GM18951 (cell line): ENCODE data around the gene ANXA9.

Experiments
- POLR2A ChIP-seq: IDR thresholded peaks from 4 replicates; pipeline ENCODE4 v1.6.1; 2011; ENCODE audit warnings: mild to moderate bottlenecking; ENCODE audit not compliant: insufficient read length, insufficient read depth; ENCODE audit errors: extremely low read depth
- in situ Hi-C: fragments of 300-500 bp; cut with MboI; formaldehyde crosslinking; loops from one replicate; pipeline ENCODE4 v1.12.0; 2022; ENCODE audit warnings: low sequenced_read_pairs, mixed read lengths, inconsistent platforms; ENCODE audit not compliant: unreplicated experiment

The ANXA9 gene

DNA sequence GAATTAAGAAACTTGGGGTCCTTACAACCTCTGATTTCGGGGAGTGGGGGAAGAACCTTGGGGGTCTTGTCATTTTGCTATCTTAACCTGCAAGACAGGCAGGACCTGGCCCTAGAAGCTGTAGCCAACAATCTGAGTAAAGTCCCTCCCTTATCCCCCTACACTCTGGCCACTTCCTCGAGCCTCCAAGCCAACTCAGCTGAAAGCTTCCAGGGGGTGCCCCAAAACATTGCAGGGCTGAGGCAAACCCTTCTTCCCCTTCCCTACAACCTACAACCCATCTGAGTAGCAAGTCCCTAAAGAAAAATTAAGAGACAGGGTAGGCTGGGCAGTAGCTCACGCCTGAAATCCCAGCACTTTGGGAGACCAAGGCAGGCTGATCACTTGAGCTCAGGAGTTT is 12.5 kb upstream of the ANXA9 start:
- in situ Hi-C loops, result no loop called here

DNA sequence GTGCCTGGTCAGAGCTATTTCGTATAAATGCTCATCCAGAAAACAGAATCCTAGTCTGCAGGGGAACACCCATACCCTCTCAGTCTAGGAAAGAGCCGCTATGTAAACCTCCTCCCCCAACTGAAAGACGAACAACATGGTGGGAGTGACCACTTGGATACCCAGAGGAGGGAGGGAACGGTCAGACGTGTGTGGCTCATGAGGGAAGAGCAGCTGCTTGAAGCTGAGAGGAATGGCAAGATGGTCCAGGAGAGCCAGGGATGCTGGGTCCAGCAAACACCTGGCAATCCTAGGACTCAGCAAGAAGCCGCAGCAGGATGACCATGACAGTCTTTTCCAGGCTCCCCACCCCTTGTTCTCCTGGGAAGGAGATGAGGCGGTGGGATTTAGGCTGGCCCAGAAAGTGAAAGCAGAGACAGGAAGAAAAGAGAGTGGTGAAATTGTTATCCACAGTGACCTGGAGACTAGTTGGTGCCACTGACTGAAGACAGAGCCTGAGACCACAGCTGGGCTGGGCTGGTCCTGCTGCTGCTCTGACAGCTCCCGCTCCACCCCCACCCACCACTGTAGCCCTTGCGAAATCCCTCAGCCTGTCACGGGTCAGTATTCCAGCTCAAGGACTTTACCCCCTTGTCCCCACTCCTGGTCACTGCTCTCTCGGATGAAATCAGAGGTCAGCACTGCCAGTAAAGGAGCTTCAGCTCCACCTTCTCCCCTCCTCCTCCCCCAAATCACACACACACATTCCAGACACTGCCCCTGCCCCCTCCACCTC is 11.1 kb upstream of the ANXA9 start:
- in situ Hi-C loops, result no loop called here
- TF ChIP-seq POLR2A, result no peak

More for the DNA sequence above, 12.5 kb upstream of the ANXA9 start:
- no peak for TF ChIP-seq POLR2A

DNA sequence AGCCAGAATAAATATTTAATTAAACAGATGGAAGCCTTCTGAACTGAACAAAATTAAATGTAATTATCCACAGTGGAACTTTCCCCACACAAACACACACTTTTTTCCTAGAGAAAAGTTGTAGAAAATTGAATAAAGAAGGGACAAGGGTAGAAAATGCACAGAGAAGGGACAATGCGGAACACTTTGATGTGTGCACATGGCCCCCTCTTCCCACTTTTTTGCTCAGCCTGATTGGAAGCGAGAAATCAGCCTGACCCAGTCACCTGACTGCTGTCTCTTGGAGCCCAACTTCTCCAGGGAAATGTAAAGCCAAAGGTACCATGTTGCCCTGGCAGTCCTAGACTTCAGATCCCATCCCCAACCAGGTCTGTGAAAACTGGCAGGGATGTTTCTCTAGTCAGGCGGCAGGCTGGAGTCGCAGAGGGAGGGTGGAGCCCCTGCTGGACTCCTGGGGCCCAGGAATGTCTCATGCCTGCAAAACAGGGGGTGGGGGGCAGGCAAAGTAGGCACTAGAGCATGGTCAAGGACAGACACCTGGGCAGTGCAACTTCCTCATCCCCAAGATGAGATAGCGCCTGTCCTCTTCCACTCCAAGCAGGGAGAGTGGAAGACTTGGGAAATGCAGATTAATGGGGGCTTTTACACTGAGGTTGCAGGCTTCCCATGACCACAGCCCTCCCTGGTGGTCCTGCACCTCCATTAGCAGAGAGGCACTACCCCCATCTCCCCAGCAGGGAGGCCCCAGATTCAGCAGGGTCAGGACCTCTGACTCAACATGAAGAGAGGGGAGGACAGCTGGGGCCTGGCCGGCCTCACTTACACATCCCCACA is 10.3 kb upstream of the ANXA9 start:
- in situ Hi-C loops, result no loop called here
- no peak for TF ChIP-seq POLR2A

DNA sequence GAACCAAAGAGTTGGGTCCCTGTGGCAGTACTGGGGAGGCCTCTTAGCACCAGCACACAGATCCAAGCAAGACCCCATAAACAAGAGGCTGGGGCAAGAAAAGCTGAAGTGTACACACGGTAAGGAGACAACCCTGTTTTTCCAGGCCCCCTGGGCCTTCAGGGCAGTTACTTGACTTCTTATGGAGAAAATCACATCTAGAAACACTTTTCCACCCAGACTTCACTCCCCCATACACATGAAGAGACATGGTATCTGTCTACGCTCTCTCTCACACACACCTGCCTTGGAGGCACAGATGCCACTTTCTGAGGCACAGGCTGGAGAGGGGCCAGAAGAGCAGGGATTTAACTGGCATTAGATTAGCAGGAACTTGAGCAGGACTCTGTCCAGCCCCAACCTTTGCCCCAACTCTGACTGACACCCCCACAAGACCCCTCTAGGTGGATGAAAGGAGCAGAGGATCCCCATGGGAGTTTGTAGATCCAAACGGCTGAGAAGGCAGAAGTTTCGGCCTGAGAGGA is 9.6 kb upstream of the ANXA9 start:
- TF ChIP-seq POLR2A, result no peak
- in situ Hi-C loops, result no loop called here

DNA sequence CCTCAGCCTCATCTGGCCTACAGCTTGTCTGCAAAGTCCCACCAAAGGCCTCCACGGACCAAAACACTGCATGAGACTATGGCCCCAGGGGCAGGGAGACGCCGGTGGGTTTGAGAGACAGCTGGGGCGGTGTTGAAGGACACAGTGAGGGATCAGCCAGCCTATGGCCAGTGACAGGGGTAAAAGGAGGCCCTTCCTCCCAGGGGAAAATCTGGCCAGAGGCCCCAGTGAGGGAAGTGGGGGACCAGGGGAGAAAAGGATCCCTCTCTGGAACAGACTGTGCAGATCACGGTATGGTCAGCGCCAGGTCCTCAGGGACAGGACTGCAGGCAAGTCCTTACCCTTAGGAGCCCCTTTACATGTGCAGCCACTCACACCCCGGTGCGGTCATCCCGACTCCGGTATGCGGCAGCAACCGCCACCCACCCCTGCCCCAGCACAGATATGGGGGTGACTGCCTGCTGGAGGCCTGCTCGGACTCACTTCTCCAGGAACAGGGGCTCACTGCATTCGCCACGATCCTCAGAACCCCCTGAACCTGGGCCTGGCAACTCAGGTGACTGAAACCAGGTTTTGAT is 8.7 kb upstream of the ANXA9 start:
- TF ChIP-seq POLR2A, result no peak
- in situ Hi-C loops, result no loop called here

DNA sequence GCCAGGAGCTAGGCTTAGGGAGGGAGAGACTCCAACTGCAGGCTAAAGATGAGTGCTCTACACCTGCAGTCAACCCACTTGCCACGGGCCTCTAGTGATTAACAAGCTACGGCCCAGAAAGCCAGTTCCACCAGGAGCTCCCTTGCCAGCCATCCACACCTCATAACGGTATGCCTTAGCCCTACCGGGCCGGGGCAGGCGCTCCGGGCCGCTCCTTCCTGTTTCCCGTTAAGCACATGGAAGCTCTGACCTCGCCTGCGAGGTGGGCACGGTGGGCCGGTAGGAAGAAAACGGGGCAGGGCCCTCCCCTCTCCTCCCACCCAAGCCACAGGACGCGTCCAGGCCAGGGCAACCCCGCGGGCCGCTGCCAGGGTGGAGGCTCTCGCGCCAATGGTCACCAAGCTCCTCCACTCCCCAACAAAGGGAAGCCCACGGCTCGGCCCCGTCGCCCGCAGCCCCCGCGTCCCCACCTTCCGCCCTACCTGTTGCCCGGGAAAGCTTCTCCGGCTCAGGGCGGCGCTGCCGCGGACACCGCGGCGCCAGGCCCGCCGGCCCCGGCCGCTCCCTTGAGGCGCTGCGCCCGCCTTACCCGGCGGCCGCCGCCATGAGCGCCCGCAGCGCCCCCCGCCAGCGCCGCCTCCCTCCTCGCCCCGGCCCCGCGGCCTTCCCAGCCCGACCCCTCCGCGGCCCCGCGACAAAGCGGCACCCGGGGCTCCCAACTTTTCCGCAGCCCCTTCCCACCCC is 8.1 kb upstream of the ANXA9 start:
- in situ Hi-C loops, result no loop called here
- TF ChIP-seq POLR2A, result no peak

DNA sequence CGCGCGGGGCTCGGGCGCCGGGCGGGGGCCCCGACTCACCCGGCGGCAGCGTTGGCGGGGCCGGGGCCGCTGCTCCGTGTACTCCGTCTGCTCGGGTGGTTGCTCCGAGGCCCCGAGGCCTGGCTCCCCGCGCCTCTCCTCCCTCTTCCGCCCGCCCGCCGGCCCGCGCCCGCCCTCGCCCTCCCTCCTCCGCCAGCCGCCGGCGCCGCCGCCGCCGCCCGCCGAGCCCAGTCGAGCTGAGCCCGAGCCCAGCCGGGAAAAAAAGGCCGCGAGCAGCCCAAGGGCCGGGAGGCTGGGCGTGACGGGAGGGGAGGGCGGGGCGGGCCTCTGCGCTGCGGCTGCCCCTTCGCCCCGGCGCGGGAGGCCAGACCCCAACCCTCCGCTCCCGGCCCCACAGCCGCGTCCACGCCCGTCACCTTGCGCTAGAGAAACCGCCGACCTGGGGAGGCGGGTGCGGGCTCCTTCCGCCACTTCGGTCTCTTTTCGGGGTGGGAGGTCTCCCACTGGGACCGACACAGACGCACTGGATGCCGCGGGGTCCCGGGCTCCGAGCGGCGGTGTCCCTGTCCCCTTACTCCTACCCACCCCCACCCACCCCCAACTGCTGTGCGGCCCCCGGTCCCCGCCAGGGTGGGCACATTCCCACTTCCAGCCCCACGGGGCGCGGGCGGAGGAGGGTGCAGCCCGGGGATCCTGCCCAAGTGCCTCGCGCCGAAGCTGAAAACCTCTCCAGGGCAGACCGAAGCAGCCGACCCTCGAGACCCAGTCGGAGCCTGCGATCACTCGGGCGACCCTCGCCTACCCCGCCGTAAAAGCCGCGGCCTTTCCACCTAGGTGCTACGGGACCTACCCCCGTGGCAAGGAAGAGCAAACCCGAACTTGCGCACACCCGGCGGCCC is 7.3 kb upstream of the ANXA9 start, which contains the start of gene CERS2:
CERS2 (minus strand) TSS at position 256 of the 899 bp plus-strand sequence. CDS start 5,745 bp downstream, outside the sequence.
- in situ Hi-C loops, result no loop called here

DNA sequence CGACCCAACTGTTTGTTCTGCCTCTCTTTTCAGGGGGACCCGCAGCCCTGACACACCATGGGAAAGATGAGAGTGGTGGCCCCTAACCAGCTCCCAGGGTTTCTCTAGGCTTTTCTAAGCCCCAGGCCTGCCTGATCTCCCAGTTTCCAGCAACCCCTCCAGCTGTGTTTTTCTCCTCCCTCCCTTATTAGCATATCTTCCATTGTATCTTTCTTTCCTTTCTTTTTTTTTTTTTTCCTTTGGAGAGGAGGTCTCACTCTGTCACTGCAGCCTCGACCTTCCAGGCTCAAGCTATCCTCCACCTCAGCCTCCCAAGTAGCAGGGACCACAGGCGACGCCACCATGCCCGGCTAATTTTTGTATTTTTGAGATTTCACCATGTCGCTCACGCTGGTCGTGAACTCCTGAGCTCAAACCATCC is 5.7 kb upstream of the ANXA9 start:
- in situ Hi-C loops, result no loop called here
- TF ChIP-seq POLR2A, result no peak

More for the DNA sequence above, 7.3 kb upstream of the ANXA9 start, which contains the start of gene CERS2:
- TF ChIP-seq POLR2A, result peak; percentile 66

DNA sequence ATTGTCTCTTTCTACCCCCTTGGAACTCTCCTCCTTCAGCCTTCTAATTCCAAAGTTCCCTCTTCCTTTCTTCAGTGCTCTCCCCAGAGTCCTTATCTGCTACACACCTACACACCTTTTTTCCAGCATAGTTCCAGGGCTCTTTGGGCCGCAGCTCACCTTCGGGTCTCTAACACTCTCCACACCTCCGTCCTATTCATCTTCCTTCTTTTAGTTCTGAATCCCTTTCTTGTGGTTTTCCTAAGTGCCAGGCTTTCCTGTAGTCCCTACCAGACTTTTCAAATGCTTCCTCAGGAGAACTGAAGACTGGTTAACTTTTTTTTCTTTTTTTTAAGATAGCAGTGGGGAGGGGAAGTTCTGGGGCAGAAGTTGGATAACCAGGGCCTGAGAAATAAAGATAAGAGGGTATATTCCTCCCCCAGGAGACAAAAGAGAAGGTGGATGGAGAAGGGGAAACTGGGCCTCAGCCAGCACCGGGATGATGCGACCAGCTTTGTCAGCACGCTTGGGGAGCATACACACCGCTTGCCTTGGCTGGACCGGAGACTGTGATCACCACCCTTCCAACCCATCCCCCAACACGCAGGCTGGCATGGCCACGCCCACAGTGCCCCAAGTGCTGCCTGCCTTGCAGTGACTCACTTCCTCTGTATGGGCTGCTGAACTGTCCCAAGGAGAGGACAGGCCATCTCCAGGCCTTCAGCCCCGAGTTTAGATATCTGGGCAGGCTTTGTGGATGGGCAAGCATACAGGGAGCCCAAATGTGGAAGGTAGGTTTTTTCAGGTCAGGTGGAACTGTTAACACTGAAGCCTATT is 5.0 kb upstream of the ANXA9 start:
- no peak for TF ChIP-seq POLR2A
- in situ Hi-C loops, result no loop called here

DNA sequence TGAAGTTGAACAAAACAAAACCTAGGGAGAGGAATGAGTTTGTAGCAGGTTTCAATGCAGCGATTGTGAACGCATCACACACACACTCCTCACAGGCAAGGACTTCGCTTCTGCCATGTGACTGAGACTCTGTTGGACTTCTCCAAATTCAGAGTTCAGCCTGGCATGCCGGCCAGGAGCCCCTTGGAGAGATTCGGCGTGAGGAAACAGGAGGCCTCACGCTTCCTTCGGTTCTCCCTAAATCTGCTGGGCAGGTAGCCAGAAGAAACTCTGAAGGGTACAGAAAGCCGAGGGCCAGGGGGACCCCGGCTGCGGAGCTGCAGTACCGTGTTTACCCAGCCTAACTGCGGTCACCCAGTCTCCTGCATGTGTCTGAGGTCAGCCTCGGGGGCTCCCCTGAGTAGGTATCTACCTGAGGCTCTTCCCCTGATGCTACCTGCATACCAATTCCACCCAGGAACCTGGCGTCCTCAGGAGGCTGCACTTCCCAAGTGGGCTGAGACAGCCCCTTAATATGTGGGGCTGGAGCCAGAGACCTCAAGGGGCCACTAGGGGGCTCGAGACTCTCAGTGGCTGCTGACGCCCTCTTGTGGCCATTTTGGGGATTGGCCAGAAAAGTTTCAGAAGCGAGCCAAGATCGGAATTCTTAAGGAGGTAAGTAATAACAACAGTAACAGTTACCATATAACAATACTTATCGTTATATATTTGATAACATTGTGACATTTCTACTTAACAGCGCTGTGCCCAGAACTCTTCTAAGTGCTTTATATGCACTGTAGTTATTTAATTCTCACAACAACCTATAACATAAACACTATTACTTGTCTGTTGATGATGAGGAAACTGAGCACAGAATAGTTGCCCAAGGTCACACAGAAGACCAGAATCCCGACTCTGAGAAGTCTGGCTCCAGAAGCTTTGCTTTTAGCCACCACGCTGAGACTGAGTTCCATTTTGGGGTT is 2.7 kb upstream of the ANXA9 start:
- no peak for TF ChIP-seq POLR2A
- in situ Hi-C loops, result no loop called here

DNA sequence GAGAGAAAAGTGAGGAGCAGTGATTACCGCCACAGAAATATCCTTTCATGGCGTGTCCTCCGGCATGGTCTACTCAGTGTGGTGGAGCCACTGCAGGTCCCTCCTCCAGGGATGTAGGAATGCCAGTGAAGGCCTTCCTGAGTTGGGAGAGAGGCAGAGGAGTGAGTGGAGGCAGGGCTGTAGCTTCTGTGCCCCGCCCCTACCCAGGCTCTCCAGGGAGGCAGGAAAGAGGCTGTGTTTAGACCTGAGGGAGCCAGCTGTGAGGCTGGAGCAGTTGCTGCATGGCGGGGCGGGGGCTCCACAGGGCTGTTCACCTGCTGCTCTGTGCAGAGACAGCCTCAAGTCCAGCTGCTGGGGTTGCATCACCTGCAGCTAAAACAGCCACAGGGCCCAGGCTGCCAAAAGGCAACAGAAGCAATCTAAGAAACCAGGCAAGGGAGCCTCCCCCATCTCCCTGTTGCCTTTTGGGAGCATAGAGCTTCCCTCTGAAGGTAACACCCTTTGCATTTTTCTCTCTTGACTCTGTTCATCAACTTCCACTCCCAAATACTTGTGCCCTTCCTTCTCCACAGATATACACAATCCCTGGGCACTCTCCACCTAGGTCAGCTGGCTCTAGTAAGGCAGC is 801 bp upstream of the ANXA9 start:
- in situ Hi-C loops, result no loop called here
- no peak for TF ChIP-seq POLR2A
